A549 (cell line): Measurements from ENCODE around the gene NAP1L4.

ENCODE experiments used
- CHD4 ChIP-seq: fragments of 200-600 bp; sonication (generic); IDR thresholded peaks from 2 replicates; pipeline ENCODE4 v1.6.1; 2016; ENCODE audit warnings: antibody characterized with exemption, mild to moderate bottlenecking, borderline replicate concordance
- CTCF ChIP-seq: fragments of >200 bp; sonication (Bioruptor Twin); formaldehyde crosslinking; IDR thresholded peaks from 3 replicates; pipeline ENCODE4 v1.5.1; 2016
- PHF8 ChIP-seq: fragments of 200-600 bp; sonication (generic); IDR thresholded peaks from 2 replicates; pipeline ENCODE4 v1.6.1; 2016; ENCODE audit warnings: low read depth, mild to moderate bottlenecking, antibody characterized with exemption, moderate library complexity, borderline replicate concordance
- POLR2A ChIP-seq: IDR thresholded peaks from 2 replicates; pipeline ENCODE4 v1.6.1; 2012; ENCODE audit warnings: mild to moderate bottlenecking, low read length
- REST ChIP-seq: fragments of 200-600 bp; sonication (generic); IDR thresholded peaks from 2 replicates; pipeline ENCODE4 v1.6.1; 2016; ENCODE audit warnings: antibody characterized with exemption, mild to moderate bottlenecking, moderate library complexity
- SREBF2 ChIP-seq: fragments of 450-650 bp; IDR thresholded peaks from 2 replicates; pipeline ENCODE4 v1.6.1; 2014; ENCODE audit warnings: mild to moderate bottlenecking, moderate library complexity
- USF2 ChIP-seq: fragments of 450-650 bp; IDR thresholded peaks from 2 replicates; pipeline ENCODE4 v1.6.1; 2014; ENCODE audit warnings: antibody characterized with exemption

- TF ChIP-seq CTCF: no peak
- TF ChIP-seq POLR2A: no peak
- TF ChIP-seq PHF8: no peak
- TF ChIP-seq REST: no peak
- no peak for TF ChIP-seq SREBF2
- TF ChIP-seq USF2: no peak
- TF ChIP-seq CHD4: no peak
Measured at GRCh38 chr11:2980168-2980840, 11.8 kb downstream of the NAP1L4 start.
